H54 (cell line): Measurements from ENCODE around the gene GCAT.
"Not testable (repeated sequence)": the region's sequence is repeated elsewhere in the genome, so short reads cannot be mapped to it uniquely, and the experiment has no call there.

Experiments used
- DNase-seq: peaks from one replicate; pipeline ENCODE4 v3.0.0; 2011; ENCODE audit warnings: low spot score, mixed read lengths; ENCODE audit not compliant: insufficient read length
- FAIRE-seq: peaks from 3 replicates; lab custom pipeline; 2011; peaks lifted over from hg19 to GRCh38; lab: Jason Lieb, UNC
- POLR2A ChIP-seq: IDR thresholded peaks from 2 replicates; pipeline ENCODE4 v1.6.1; 2011; ENCODE audit warnings: low read depth, mild to moderate bottlenecking, low read length

GCAT gene

GRCh38 chr22:37774728-37775127 is 33.0 kb upstream of the GCAT start:
- TF ChIP-seq POLR2A: no peak
- DNase-seq (no peak), FAIRE-seq (no peak)

- no peak for TF ChIP-seq POLR2A
- DNase-seq (no peak), FAIRE-seq (peak; percentile 52)
These were observed 31.7 kb upstream of the GCAT start for GRCh38 chr22:37775785-37776638.

GRCh38 chr22:37776639-37777005 is 31.1 kb upstream of the GCAT start:
- DNase-seq: no peak
- TF ChIP-seq POLR2A: no peak
- FAIRE-seq: no peak

GRCh38 chr22:37777122-37777687 is 30.5 kb upstream of the GCAT start:
- FAIRE-seq (peak; percentile 72), DNase-seq (peak; percentile 48)
- TF ChIP-seq POLR2A: no peak

- DNase-seq (no peak), FAIRE-seq (no peak)
- no peak for TF ChIP-seq POLR2A
These were observed 29.2 kb upstream of the GCAT start for GRCh38 chr22:37778370-37779009.

GRCh38 chr22:37781434-37782059 is 26.2 kb upstream of the GCAT start:
- FAIRE-seq: no peak
- no peak for DNase-seq

GRCh38 chr22:37782340-37783168 is 25.2 kb upstream of the GCAT start:
- FAIRE-seq (peak; percentile 71), DNase-seq (peak; percentile 55)

More at GRCh38 chr22:37781434-37782059, 26.2 kb upstream of the GCAT start:
- TF ChIP-seq POLR2A: no peak

GRCh38 chr22:37784829-37785495 is 22.8 kb upstream of the GCAT start:
- TF ChIP-seq POLR2A: no peak
- DNase-seq (no peak), FAIRE-seq (no peak)

More at GRCh38 chr22:37782340-37783168, 25.2 kb upstream of the GCAT start:
- TF ChIP-seq POLR2A: no peak

- FAIRE-seq: no peak
- no peak for TF ChIP-seq POLR2A
These were observed 17.5 kb upstream of the GCAT start for GRCh38 chr22:37790234-37790633.

GRCh38 chr22:37792494-37792893 is 15.2 kb upstream of the GCAT start:
- DNase-seq: no peak
- FAIRE-seq: no peak

More at GRCh38 chr22:37790234-37790633, 17.5 kb upstream of the GCAT start:
- DNase-seq: no peak

GRCh38 chr22:37794376-37794775 is 13.4 kb upstream of the GCAT start:
- no peak for TF ChIP-seq POLR2A
- FAIRE-seq: no peak
- DNase-seq: no peak

More at GRCh38 chr22:37792494-37792893, 15.2 kb upstream of the GCAT start:
- TF ChIP-seq POLR2A: no peak

- FAIRE-seq: no peak
- TF ChIP-seq POLR2A: no peak
- no peak for DNase-seq
These were observed 11.7 kb upstream of the GCAT start for GRCh38 chr22:37796079-37796478.

- DNase-seq, FAIRE-seq: not testable (repeated sequence)
These were observed 10.5 kb upstream of the GCAT start for GRCh38 chr22:37797259-37797658.
